Stimulated activated CD4-positive, alpha-beta T cell treated with anti-CD3 and anti-CD28 coated beads, TNF-alpha, amount 100 ng/mL, for 4 hours (primary cell): ENCODE results near the gene SYNE2.
"Not testable (repeated sequence)": the region's sequence is repeated elsewhere in the genome, so short reads cannot be mapped to it uniquely, and the experiment has no call there.

ENCODE experiments used
- DNase-seq, 3 experiments: peaks; one replicate each; pipeline ENCODE4 v3.0.0-alpha.2; 2020; ENCODE audit warnings: low read depth in 3 of 3

Gene SYNE2

GRCh38 chr14:63869940-63870752 lies 17.3 kb downstream of the SYNE2 start:
- not testable (repeated sequence) for DNase-seq

- not testable (repeated sequence) for DNase-seq
Observed at GRCh38 chr14:63870753-63871037, 17.9 kb downstream of the SYNE2 start.

GRCh38 chr14:63874223-63874622 lies 21.4 kb downstream of the SYNE2 start:
- DNase-seq: no peak

- DNase-seq: no peak
Observed at GRCh38 chr14:63875311-63875710, 22.5 kb downstream of the SYNE2 start.

GRCh38 chr14:63877550-63877939 lies 24.7 kb downstream of the SYNE2 start:
- DNase-seq: no peak

GRCh38 chr14:63878052-63878451 lies 25.2 kb downstream of the SYNE2 start:
- DNase-seq: no peak

- no peak for DNase-seq
Observed at GRCh38 chr14:63878792-63879191, 26.0 kb downstream of the SYNE2 start.

GRCh38 chr14:63881926-63882325 lies 29.1 kb downstream of the SYNE2 start:
- no peak for DNase-seq

GRCh38 chr14:63887899-63888298 lies 35.1 kb downstream of the SYNE2 start:
- DNase-seq: no peak

GRCh38 chr14:63890553-63890952 lies 37.7 kb downstream of the SYNE2 start:
- DNase-seq: no peak

GRCh38 chr14:63891148-63891975 lies 38.6 kb downstream of the SYNE2 start:
- no peak for DNase-seq

GRCh38 chr14:63892265-63892664 lies 39.5 kb downstream of the SYNE2 start:
- no peak for DNase-seq

- no peak for DNase-seq
Observed at GRCh38 chr14:63893701-63894458, 41.1 kb downstream of the SYNE2 start.

- no peak for DNase-seq
Observed at GRCh38 chr14:63895510-63895909, 42.7 kb downstream of the SYNE2 start.

- DNase-seq: no peak
Observed at GRCh38 chr14:63896278-63896720, 43.5 kb downstream of the SYNE2 start.

- no peak for DNase-seq
Observed at GRCh38 chr14:63897721-63898163, 44.9 kb downstream of the SYNE2 start.

GRCh38 chr14:63899953-63900352 lies 47.1 kb downstream of the SYNE2 start:
- DNase-seq: no peak

- DNase-seq: no peak
Observed at GRCh38 chr14:63901434-63902085, 48.8 kb downstream of the SYNE2 start.

GRCh38 chr14:63902375-63902976 lies 49.7 kb downstream of the SYNE2 start:
- DNase-seq: no peak

GRCh38 chr14:63904724-63905123 lies 51.9 kb downstream of the SYNE2 start:
- DNase-seq: no peak

- DNase-seq: no peak
Observed at GRCh38 chr14:63905370-63905769, 52.6 kb downstream of the SYNE2 start.
